Upper lobe of left lung (tissue), 6 donors: ENCODE results near the gene LY6G6D. TPM values are rescaled to one million over a fixed set of nuclear protein-coding genes. Genes with fewer than 3 reads are reported as not detected.

Source experiments
- ATAC-seq, 2 donors: fragments of 200-7000 bp; cut with Tn5 transposase; one replicate each; pipeline ENCODE4 v1.9.1; 2022; ENCODE audit warnings: mild to moderate bottlenecking in 2 of 2, moderate library complexity in 2 of 2; ENCODE audit not compliant: low FRiP score in 2 of 2
- DNase-seq, 2 donors: peaks; one replicate each; pipeline ENCODE4 v3.0.0-alpha.2; 2019 to 2020
- H3K27ac ChIP-seq, 4 donors: fragments of 200-600 bp; sonication (generic); one replicate each; pipeline ENCODE4 v1.5.1; 2016 to 2019
- H3K27me3 ChIP-seq, 4 donors: fragments of 200-600 bp; sonication (generic); one replicate each; pipeline ENCODE4 v1.5.1; 2017 to 2019
- H3K36me3 ChIP-seq, 4 donors: fragments of 200-600 bp; sonication (generic); one replicate each; pipeline ENCODE4 v1.5.1; 2016 to 2019
- H3K4me1 ChIP-seq, 4 donors: fragments of 200-600 bp; sonication (generic); one replicate each; pipeline ENCODE4 v1.5.1; 2018 to 2019
- H3K4me3 ChIP-seq, 4 donors: fragments of 200-600 bp; sonication (generic); one replicate each; pipeline ENCODE4 v1.5.1; 2017 to 2019; ENCODE audit warnings: mild to moderate bottlenecking in 2 of 4, moderate library complexity in 1 of 4
- H3K9me3 ChIP-seq, 4 donors: fragments of 200-600 bp; sonication (generic); one replicate each; pipeline ENCODE4 v1.5.1; 2018 to 2019
- CTCF ChIP-seq, 6 experiments: fragments of 450-650 bp in 4 of 6; fragments of 200-600 bp in 2 of 6; sonication (generic) in 2 of 6; IDR thresholded peaks; one replicate each; pipeline ENCODE4 v1.5.1; 2016 to 2019; ENCODE audit warnings: antibody characterized with exemption in 6 of 6
- EP300 ChIP-seq, 4 donors: sonication (generic); formaldehyde crosslinking; IDR thresholded peaks; one replicate each; pipeline ENCODE4 v1.5.1; 2017; ENCODE audit warnings: antibody characterized with exemption in 4 of 4, control low read depth in 2 of 4
- POLR2A ChIP-seq, 4 donors: fragments of 450-650 bp; IDR thresholded peaks; one replicate each; pipeline ENCODE4 v1.5.1; 2016 to 2017; ENCODE audit warnings: antibody characterized with exemption in 4 of 4, mild to moderate bottlenecking in 2 of 4
- POLR2AphosphoS5 ChIP-seq, 2 donors: sonication (generic); formaldehyde crosslinking; IDR thresholded peaks; one replicate each; pipeline ENCODE4 v1.5.1; 2017; ENCODE audit warnings: antibody characterized with exemption in 2 of 2
- WGBS, 2 donors: methylation state at CpG; one replicate each; pipeline ENCODE4 v1.1.5; 2017 to 2018; 5-methylcytosine and 5-hydroxymethylcytosine counted together
- total RNA-seq, 6 donors: library from RNA; depleted of rRNA in 4 of 6; stranded (reverse); fragments of >200 nt in 4 of 6; gene quantifications; one replicate each; pipeline versions ENCODE4 v1.1.0 to v1.2.1, GENCODE V29; 2016 to 2021
- donor health status: DM: no; HTN: no; CAD: no; lungs with moderate emphysema.
- donor health status: DM: no; HTN: yes; CAD: no; lungs with severe emphysema.

Gene LY6G6D
- total RNA-seq, 6 donors from 2014 or later = not detected

DNA sequence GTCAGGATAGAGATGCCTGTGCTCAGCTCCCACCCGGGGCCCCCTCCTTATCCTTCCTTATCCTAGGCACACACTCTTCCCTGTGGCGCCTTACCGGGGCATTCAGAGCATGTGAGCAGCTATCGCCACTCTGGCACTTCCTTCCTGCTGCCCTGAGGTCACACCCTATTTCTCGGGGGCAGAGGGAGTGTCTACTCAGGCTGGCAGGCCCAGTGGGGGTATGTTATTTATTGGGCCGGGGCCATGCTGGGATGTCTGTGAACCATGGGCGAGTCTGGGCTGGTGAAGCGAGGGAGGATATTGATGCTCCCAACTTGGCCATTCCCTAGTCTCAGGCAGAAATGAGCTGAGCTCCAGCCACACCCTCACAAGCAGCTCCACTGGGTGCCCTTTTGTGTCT lies 3.9 kb upstream of the LY6G6D start:
- no peaks in the 10 kb centered on the region for H3K36me3 ChIP-seq
- peak; percentile 16 to 17 for ATAC-seq
- peak overlapping the region in 2 of 4 donors; percentile 0 to 41 for H3K27ac ChIP-seq
- H3K4me3 ChIP-seq = no peak overlapping the region
- peak in 1 of 2 donors; percentile 64 for DNase-seq
- WGBS, 2 donors = 41 to 51% methylated on average over 7 to 8 of the region's 8 CpGs
- no peaks in the 10 kb centered on the region for H3K27me3 ChIP-seq
- TF ChIP-seq POLR2AphosphoS5 (IDR thresholded peaks at IDR 0.05) (peak in 1 of 2 donors; percentile 68), CTCF (IDR thresholded peaks at IDR 0.05) (no peak), POLR2A (IDR thresholded peaks at IDR 0.05) (no peak), EP300 (IDR thresholded peaks at IDR 0.05) (peak in 1 of 4 donors; percentile 26)
- peaks cover 4 to 12% (median 10%) of the 10 kb centered on the region in 4 donors for H3K4me1 ChIP-seq
- H3K9me3 ChIP-seq = no peaks in the 10 kb centered on the region

- H3K4me1 ChIP-seq = peaks cover 4 to 12% (median 10%) of the 10 kb centered on the region in 4 donors
- H3K9me3 ChIP-seq = no peaks in the 10 kb centered on the region
- no peaks in the 10 kb centered on the region for H3K27me3 ChIP-seq
- no peak overlapping the region for H3K27ac ChIP-seq
- ATAC-seq (peak in 1 of 2 donors; percentile 43), DNase-seq (peak in 1 of 2 donors; percentile 36)
- H3K4me3 ChIP-seq = no peak overlapping the region
- no peaks in the 10 kb centered on the region for H3K36me3 ChIP-seq
- 85 to 89% methylated on average over 8 of the region's 8 CpGs for WGBS, 2 donors
- TF ChIP-seq CTCF (IDR thresholded peaks at IDR 0.05) (peak in 1 of 6 experiments; percentile 25), EP300 (IDR thresholded peaks at IDR 0.05) (no peak)
Observed at GRCh38 chr6:31712296-31712695, 2.9 kb upstream of the LY6G6D start.

DNA sequence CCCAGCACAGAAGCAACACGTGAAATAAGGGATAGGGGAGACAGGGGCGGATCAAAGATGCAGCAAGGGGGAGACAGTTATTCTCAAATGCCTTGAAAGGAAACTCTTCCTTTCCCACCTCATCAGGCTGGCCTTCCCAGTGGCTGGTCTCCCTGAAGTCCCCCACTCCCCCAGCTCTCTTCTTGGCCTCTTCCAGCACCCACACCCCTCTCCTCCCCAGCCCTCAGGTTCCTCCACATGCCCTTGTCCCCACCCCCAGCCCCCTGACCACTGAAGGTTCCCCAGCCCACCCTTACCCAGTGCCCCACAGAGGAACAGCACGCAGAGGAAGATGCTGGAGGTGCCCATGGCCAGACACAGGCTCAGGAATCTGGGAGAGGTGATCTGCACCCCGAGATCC lies 1.7 kb upstream of the LY6G6D start:
- ATAC-seq (no peak), DNase-seq (no peak)
- H3K36me3 ChIP-seq = no peaks in the 10 kb centered on the region
- H3K9me3 ChIP-seq = no peaks in the 10 kb centered on the region
- WGBS, 2 donors = 77 to 84% methylated on average over 4 of the region's 4 CpGs
- H3K4me3 ChIP-seq = no peak overlapping the region
- TF ChIP-seq POLR2A (IDR thresholded peaks at IDR 0.05) = no peak
- TF ChIP-seq POLR2AphosphoS5 (IDR thresholded peaks at IDR 0.05) = no peak
- no peak for TF ChIP-seq EP300 (IDR thresholded peaks at IDR 0.05)
- TF ChIP-seq CTCF (IDR thresholded peaks at IDR 0.05) = no peak
- H3K27ac ChIP-seq = no peak overlapping the region
- no peaks in the 10 kb centered on the region for H3K27me3 ChIP-seq
- peaks cover 8 to 12% (median 11%) of the 10 kb centered on the region in 4 donors for H3K4me1 ChIP-seq

- no peak for ATAC-seq
- H3K27ac ChIP-seq = no peak overlapping the region
- peaks cover 8 to 16% (median 14%) of the 10 kb centered on the region in 4 donors for H3K4me1 ChIP-seq
- H3K4me3 ChIP-seq = no peak overlapping the region
- H3K36me3 ChIP-seq = no peaks in the 10 kb centered on the region
- H3K27me3 ChIP-seq = no peaks in the 10 kb centered on the region
- WGBS, 2 donors = 52 to 56% methylated on average over 5 of the region's 5 CpGs
- H3K9me3 ChIP-seq = no peaks in the 10 kb centered on the region
- no peak for DNase-seq
- TF ChIP-seq CTCF (IDR thresholded peaks at IDR 0.05) = no peak
- no peak for TF ChIP-seq EP300 (IDR thresholded peaks at IDR 0.05)
- no peak for TF ChIP-seq POLR2AphosphoS5 (IDR thresholded peaks at IDR 0.05)
- TF ChIP-seq POLR2A (IDR thresholded peaks at IDR 0.05) = no peak
Observed at GRCh38 chr6:31713991-31714684, 1.0 kb upstream of the LY6G6D start.
